IMR-90 (cell line): ENCODE data around the gene SLC6A20. TPM values are rescaled to one million over a fixed set of nuclear protein-coding genes. Genes with fewer than 3 reads are reported as not detected.

ENCODE experiments used
- ATAC-seq: fragments of 200-7000 bp; cut with Tn5 transposase; 2 replicates; pipeline ENCODE4 v1.9.1; 2020; ENCODE audit warnings: low read depth, mild to moderate bottlenecking, moderate library complexity
- BruUV-seq: library from RNA; stranded (reverse); fragments of 400-500 nt; replicated peaks from 2 replicates; lab custom pipeline; 2021; lab: Mats Ljungman, UMichigan
- CTCF ChIA-PET: fragments of 300-600 bp; formaldehyde crosslinking; extraction: SDS; loops from one replicate; lab custom pipeline; 2021; ENCODE audit warnings: antibody characterized with exemption; lab: Yijun Ruan, JAX
- POLR2A ChIA-PET: fragments of 300-600 bp; sonication (Branson Sonifier 250); formaldehyde crosslinking; loops from one replicate; lab custom pipeline; 2022; ENCODE audit warnings: antibody characterized with exemption; ENCODE audit not compliant: unreplicated experiment; lab: Charles Lee
- DNase-seq: peaks from one replicate; pipeline ENCODE4 v3.0.0; 2013
- H2AFZ ChIP-seq: replicated peaks from 2 replicates; pipeline ENCODE3; 2013; ENCODE audit warnings: low read length, mild to moderate bottlenecking; ENCODE audit not compliant: poor library complexity
- H2AK5ac ChIP-seq: 2 replicates; pipeline ENCODE4 v1.6.1; 2013; ENCODE audit warnings: low read depth, low read length, inconsistent platforms
- H2AK9ac ChIP-seq: replicated peaks from 2 replicates; pipeline ENCODE3; 2013; ENCODE audit warnings: mild to moderate bottlenecking, low read depth, low read length, moderate library complexity; ENCODE audit not compliant: poor library complexity
- H2BK120ac ChIP-seq: 2 replicates; pipeline ENCODE4 v1.6.1; 2013; ENCODE audit warnings: low read depth, low read length, inconsistent platforms
- H2BK15ac ChIP-seq: 3 replicates; pipeline ENCODE4 v1.6.1; 2013; ENCODE audit warnings: low read depth, low read length, inconsistent platforms
- H2BK20ac ChIP-seq: 2 replicates; pipeline ENCODE4 v1.6.1; 2013; ENCODE audit warnings: low read depth, mild to moderate bottlenecking, inconsistent platforms, low read length, moderate library complexity
- H2BK5ac ChIP-seq: 2 replicates; pipeline ENCODE4 v1.6.1; 2013; ENCODE audit warnings: mild to moderate bottlenecking, low read depth, low read length, inconsistent platforms; ENCODE audit not compliant: poor library complexity, severe bottlenecking
- H3K14ac ChIP-seq: replicated peaks from 2 replicates; pipeline ENCODE4 v1.6.1; 2013; ENCODE audit warnings: low read depth, low read length, inconsistent platforms
- H3K18ac ChIP-seq: 2 replicates; pipeline ENCODE4 v1.6.1; 2013; ENCODE audit warnings: low read depth, low read length, control low read depth
- H3K23ac ChIP-seq: 2 replicates; pipeline ENCODE4 v1.6.1; 2013; ENCODE audit warnings: low read depth, low read length, inconsistent platforms
- H3K27ac ChIP-seq: 2 replicates; pipeline ENCODE4 v1.5.1; 2013; ENCODE audit warnings: mild to moderate bottlenecking, control low read depth, low read length; ENCODE audit not compliant: insufficient read depth
- H3K27me3 ChIP-seq: 2 replicates; pipeline ENCODE4 v1.6.1; 2013; ENCODE audit warnings: low read length; ENCODE audit not compliant: control insufficient read depth, insufficient read depth
- H3K36me3 ChIP-seq: 2 replicates; pipeline ENCODE4 v1.6.1; 2013; ENCODE audit warnings: low read length, mixed read lengths; ENCODE audit not compliant: control insufficient read depth, insufficient read depth
- H3K4ac ChIP-seq: 2 replicates; pipeline ENCODE4 v1.6.1; 2013; ENCODE audit warnings: low read depth, low read length, inconsistent platforms
- H3K4me1 ChIP-seq: 2 replicates; pipeline ENCODE4 v1.6.1; 2013; ENCODE audit warnings: low read length, mixed read lengths; ENCODE audit not compliant: control insufficient read depth, insufficient read depth
- H3K4me2 ChIP-seq: 2 replicates; pipeline ENCODE4 v1.6.1; 2013; ENCODE audit warnings: low read depth, mild to moderate bottlenecking, control low read depth, low read length, moderate library complexity
- H3K4me3 ChIP-seq: 2 replicates; pipeline ENCODE4 v1.5.1; 2013; ENCODE audit warnings: low read depth, mild to moderate bottlenecking, control low read depth, low read length, moderate library complexity; ENCODE audit not compliant: insufficient read depth
- H3K56ac ChIP-seq: 2 replicates; pipeline ENCODE4 v1.6.1; 2013; ENCODE audit warnings: low read length, inconsistent platforms; ENCODE audit not compliant: insufficient read depth; ENCODE audit errors: extremely low read depth
- H3K79me1 ChIP-seq, 2 experiments: 2 replicates each; pipeline ENCODE4 v1.6.1; 2013; ENCODE audit warnings: low read length in 2 of 2, inconsistent platforms in 1 of 2, low read depth in 1 of 2
- H3K9ac ChIP-seq: 2 replicates; pipeline ENCODE4 v1.6.1; 2013; ENCODE audit warnings: low read depth, low read length, control low read depth
- H3K9me1 ChIP-seq: 2 replicates; pipeline ENCODE4 v1.6.1; 2013; ENCODE audit warnings: low read length, inconsistent platforms; ENCODE audit not compliant: insufficient read depth
- H3K9me3 ChIP-seq: 2 replicates; pipeline ENCODE4 v1.6.1; 2013; ENCODE audit warnings: low read length; ENCODE audit not compliant: control insufficient read depth, insufficient read depth
- H4K20me1 ChIP-seq: 2 replicates; pipeline ENCODE4 v1.6.1; 2013; ENCODE audit warnings: low read length, inconsistent platforms; ENCODE audit not compliant: insufficient read depth
- H4K5ac ChIP-seq: 2 replicates; pipeline ENCODE4 v1.6.1; 2013; ENCODE audit warnings: mild to moderate bottlenecking, low read depth, low read length, control low read depth
- H4K8ac ChIP-seq, 2 experiments: 2 replicates each; pipeline ENCODE4 v1.6.1; 2013; ENCODE audit warnings: low read depth in 2 of 2, low read length in 2 of 2, control low read depth in 1 of 2, inconsistent platforms in 1 of 2
- H4K91ac ChIP-seq: 2 replicates; pipeline ENCODE4 v1.6.1; 2013; ENCODE audit warnings: low read depth, low read length, inconsistent platforms; ENCODE audit not compliant: insufficient read depth
- BHLHE40 ChIP-seq: fragments of 150-350 bp; IDR thresholded peaks from 2 replicates; pipeline ENCODE4 v1.6.1; 2016; ENCODE audit warnings: mild to moderate bottlenecking, low read depth, low read length
- CEBPB ChIP-seq: IDR thresholded peaks from 2 replicates; pipeline ENCODE4 v1.6.1; 2012; ENCODE audit warnings: low read depth, low read length, improper control_type of control experiment
- CHD1 ChIP-seq: IDR thresholded peaks from 2 replicates; pipeline ENCODE4 v1.6.1; 2012; ENCODE audit warnings: low read depth, low read length, improper control_type of control experiment
- FOS ChIP-seq: fragments of 150-350 bp; IDR thresholded peaks from 2 replicates; pipeline ENCODE4 v1.6.1; 2016; ENCODE audit warnings: low read depth, low read length
- MAFK ChIP-seq: IDR thresholded peaks from 2 replicates; pipeline ENCODE4 v1.6.1; 2012; ENCODE audit warnings: low read depth, low read length, improper control_type of control experiment
- MAZ ChIP-seq: IDR thresholded peaks from 2 replicates; pipeline ENCODE4 v1.6.1; 2012; ENCODE audit warnings: low read depth, mild to moderate bottlenecking, low read length, improper control_type of control experiment, moderate library complexity, borderline replicate concordance
- MXI1 ChIP-seq: IDR thresholded peaks from 2 replicates; pipeline ENCODE4 v1.6.1; 2012; ENCODE audit warnings: low read depth, mild to moderate bottlenecking, low read length, moderate library complexity, borderline replicate concordance
- NFE2L2 ChIP-seq: fragments of 150-350 bp; IDR thresholded peaks from 2 replicates; pipeline ENCODE4 v1.6.1; 2016; ENCODE audit warnings: low read depth, mild to moderate bottlenecking, low read length
- POLR2A ChIP-seq: IDR thresholded peaks from 2 replicates; pipeline ENCODE4 v1.6.1; 2012; ENCODE audit warnings: mild to moderate bottlenecking, low read depth, low read length
- RAD21 ChIP-seq: IDR thresholded peaks from 2 replicates; pipeline ENCODE4 v1.6.1; 2012; ENCODE audit warnings: low read length, improper control_type of control experiment
- RCOR1 ChIP-seq: IDR thresholded peaks from 2 replicates; pipeline ENCODE4 v1.6.1; 2012; ENCODE audit warnings: mild to moderate bottlenecking, low read length, improper control_type of control experiment; ENCODE audit not compliant: insufficient replicate concordance
- RFX5 ChIP-seq: IDR thresholded peaks from 2 replicates; pipeline ENCODE4 v1.8.0; 2012; ENCODE audit warnings: low read depth, mild to moderate bottlenecking, low read length, moderate library complexity
- SMC3 ChIP-seq: fragments of 150-350 bp; IDR thresholded peaks from 2 replicates; pipeline ENCODE4 v1.6.1; 2016; ENCODE audit warnings: low read depth, mild to moderate bottlenecking, antibody characterized with exemption, low read length, moderate library complexity
- whole genome bisulfite sequencing, 2 experiments: methylation state at CpG; one replicate each; pipeline versions ENCODE4 v1.1.5 to v1.1.7; 2013; ENCODE audit warnings: missing lambda C conversion rate in 2 of 2; ENCODE audit not compliant: insufficient read length in 1 of 2; ENCODE audit errors: extremely low coverage in 2 of 2; 5-methylcytosine and 5-hydroxymethylcytosine counted together
- dilution Hi-C: fragments of 300-500 bp; cut with HindIII; formaldehyde crosslinking; loops from one replicate; pipeline ENCODE4 v1.14.3; 2018; ENCODE audit warnings: low sequenced_read_pairs; ENCODE audit not compliant: unreplicated experiment
- in situ Hi-C: fragments of 300-500 bp; cut with MboI; formaldehyde crosslinking; loops from 3 replicates; pipeline ENCODE4 v1.14.3; 2019; ENCODE audit warnings: low sequenced_read_pairs, inconsistent platforms, mixed read lengths
- intact Hi-C: fragments of 100-400 bp; cut with micrococcal nuclease; formaldehyde crosslinking; loops from 2 replicates; pipeline ENCODE4 v1.10.0; 2022
- polyA plus RNA-seq, 3 experiments: library from polyadenylated mRNA; depleted of rRNA; stranded (reverse); fragments of >200 nt; gene quantifications; 2 replicates each; pipeline ENCODE4 v1.2.3, GENCODE V29; 2012; ENCODE audit warnings: low replicate concordance in 1 of 3
- total RNA-seq: library from RNA; depleted of rRNA; stranded (reverse); fragments of >200 nt; gene quantifications from 2 replicates; pipeline ENCODE4 v1.2.3, GENCODE V29; 2012
- TF ChIP-seq, protein P1 (sequence below): conservative IDR thresholded peaks from 2 replicates; pipeline ENCODE4 v1.5.1; 2012; ENCODE audit warnings: mild to moderate bottlenecking, low read depth, low read length, improper control_type of control experiment
- TF ChIP-seq, protein P2 (sequence below): fragments of 150-350 bp; IDR thresholded peaks from 2 replicates; pipeline ENCODE4 v1.6.1; 2016; ENCODE audit warnings: low read depth, mild to moderate bottlenecking, low read length, moderate library complexity, borderline replicate concordance
- TF ChIP-seq, protein P3 (sequence below): fragments of 150-350 bp; IDR thresholded peaks from 2 replicates; pipeline ENCODE4 v1.6.1; 2017; ENCODE audit warnings: mild to moderate bottlenecking, antibody characterized with exemption, low read length, low read depth

The SLC6A20 gene
- total and polyA plus RNA-seq, 2 of the 4 experiments (the other 2 are of a cell fraction), result not detected

GRCh38 chr3:45794177-45794560 is 2.2 kb downstream of the SLC6A20 start:
- H3K9me1 ChIP-seq, result no peaks in the 10 kb centered on the region
- H3K14ac ChIP-seq, result no peak overlapping the region
- no peak overlapping the region for H4K8ac ChIP-seq
- no peaks in the 10 kb centered on the region for H3K36me3 ChIP-seq
- in situ Hi-C loops, result no loop called here
- intact Hi-C loops, result no loop called here
- H3K23ac ChIP-seq, result no peak overlapping the region
- H3K4me2 ChIP-seq, result no peak overlapping the region
- no peak overlapping the region for H3K18ac ChIP-seq
- WGBS, 2 experiments, result 92% methylated on average over 2 of the region's 5 CpGs; no CpG with 5 or more reads in 1 of the 2 experiments
- H2BK20ac ChIP-seq, result no peak overlapping the region
- ATAC-seq (no peak), DNase-seq (no peak)
- dilution Hi-C loops, result no loop called here
- H2AK5ac ChIP-seq, result no peak overlapping the region
- H2BK15ac ChIP-seq, result no peak overlapping the region
- no peak overlapping the region for H3K56ac ChIP-seq
- H3K4me1 ChIP-seq, result peaks cover 5% of the 10 kb centered on the region; the same call in 1 of the 2 replicates
- TF ChIP-seq, protein P1, sequence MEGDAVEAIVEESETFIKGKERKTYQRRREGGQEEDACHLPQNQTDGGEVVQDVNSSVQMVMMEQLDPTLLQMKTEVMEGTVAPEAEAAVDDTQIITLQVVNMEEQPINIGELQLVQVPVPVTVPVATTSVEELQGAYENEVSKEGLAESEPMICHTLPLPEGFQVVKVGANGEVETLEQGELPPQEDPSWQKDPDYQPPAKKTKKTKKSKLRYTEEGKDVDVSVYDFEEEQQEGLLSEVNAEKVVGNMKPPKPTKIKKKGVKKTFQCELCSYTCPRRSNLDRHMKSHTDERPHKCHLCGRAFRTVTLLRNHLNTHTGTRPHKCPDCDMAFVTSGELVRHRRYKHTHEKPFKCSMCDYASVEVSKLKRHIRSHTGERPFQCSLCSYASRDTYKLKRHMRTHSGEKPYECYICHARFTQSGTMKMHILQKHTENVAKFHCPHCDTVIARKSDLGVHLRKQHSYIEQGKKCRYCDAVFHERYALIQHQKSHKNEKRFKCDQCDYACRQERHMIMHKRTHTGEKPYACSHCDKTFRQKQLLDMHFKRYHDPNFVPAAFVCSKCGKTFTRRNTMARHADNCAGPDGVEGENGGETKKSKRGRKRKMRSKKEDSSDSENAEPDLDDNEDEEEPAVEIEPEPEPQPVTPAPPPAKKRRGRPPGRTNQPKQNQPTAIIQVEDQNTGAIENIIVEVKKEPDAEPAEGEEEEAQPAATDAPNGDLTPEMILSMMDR, result no peak
- TF ChIP-seq SMC3 (no peak), RFX5 (no peak), MXI1 (no peak), RAD21 (no peak), POLR2A (no peak), CHD1 (no peak), CEBPB (no peak), RCOR1 (no peak), MAFK (no peak), NFE2L2 (no peak), FOS (no peak), MAZ (no peak), BHLHE40 (no peak)
- TF ChIP-seq, protein P2, sequence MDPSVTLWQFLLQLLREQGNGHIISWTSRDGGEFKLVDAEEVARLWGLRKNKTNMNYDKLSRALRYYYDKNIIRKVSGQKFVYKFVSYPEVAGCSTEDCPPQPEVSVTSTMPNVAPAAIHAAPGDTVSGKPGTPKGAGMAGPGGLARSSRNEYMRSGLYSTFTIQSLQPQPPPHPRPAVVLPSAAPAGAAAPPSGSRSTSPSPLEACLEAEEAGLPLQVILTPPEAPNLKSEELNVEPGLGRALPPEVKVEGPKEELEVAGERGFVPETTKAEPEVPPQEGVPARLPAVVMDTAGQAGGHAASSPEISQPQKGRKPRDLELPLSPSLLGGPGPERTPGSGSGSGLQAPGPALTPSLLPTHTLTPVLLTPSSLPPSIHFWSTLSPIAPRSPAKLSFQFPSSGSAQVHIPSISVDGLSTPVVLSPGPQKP, result no peak
- TF ChIP-seq, protein P3, sequence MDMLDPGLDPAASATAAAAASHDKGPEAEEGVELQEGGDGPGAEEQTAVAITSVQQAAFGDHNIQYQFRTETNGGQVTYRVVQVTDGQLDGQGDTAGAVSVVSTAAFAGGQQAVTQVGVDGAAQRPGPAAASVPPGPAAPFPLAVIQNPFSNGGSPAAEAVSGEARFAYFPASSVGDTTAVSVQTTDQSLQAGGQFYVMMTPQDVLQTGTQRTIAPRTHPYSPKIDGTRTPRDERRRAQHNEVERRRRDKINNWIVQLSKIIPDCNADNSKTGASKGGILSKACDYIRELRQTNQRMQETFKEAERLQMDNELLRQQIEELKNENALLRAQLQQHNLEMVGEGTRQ, result no peak
- H4K5ac ChIP-seq, result no peak overlapping the region
- H3K9ac ChIP-seq, result no peak overlapping the region
- no peak overlapping the region for H3K4me3 ChIP-seq
- BruUV-seq, result no TSS peak
- H3K27me3 ChIP-seq, result peaks cover 82% of the 10 kb centered on the region
- no peak overlapping the region for H2AK9ac ChIP-seq
- H4K20me1 ChIP-seq, result no peaks in the 10 kb centered on the region; the same call in none of the 2 replicates
- H4K91ac ChIP-seq, result no peak overlapping the region
- H3K4ac ChIP-seq, result no peak overlapping the region
- H2AFZ ChIP-seq, result no peak overlapping the region
- no peak overlapping the region for H2BK120ac ChIP-seq
- H3K79me1 ChIP-seq, result no peaks in the 10 kb centered on the region
- no peak overlapping the region for H2BK5ac ChIP-seq
- ChIA-PET POLR2A (no interaction called here), CTCF (interaction anchor here (0.6 kb wide), 1 partner anchor 170 kb away, joined by 3 read pairs; no protein-coding TSS in a partner anchor)
- H3K9me3 ChIP-seq, result peaks cover 6% of the 10 kb centered on the region
- H3K27ac ChIP-seq, result no peak overlapping the region
